Measurements from ENCODE around the gene CLEC16A. TPM values are rescaled to one million over a fixed set of nuclear protein-coding genes. Genes with fewer than 3 reads are reported as not detected.
A peak's percentile ranks its signal among the peaks of the same experiment; 100 is the strongest.

The CLEC16A gene
- total and polyA plus RNA-seq, 2 donors (not counting 1 experiment from before 2014, with no cell fraction given), result 21.9 to 79.5 TPM

DNA sequence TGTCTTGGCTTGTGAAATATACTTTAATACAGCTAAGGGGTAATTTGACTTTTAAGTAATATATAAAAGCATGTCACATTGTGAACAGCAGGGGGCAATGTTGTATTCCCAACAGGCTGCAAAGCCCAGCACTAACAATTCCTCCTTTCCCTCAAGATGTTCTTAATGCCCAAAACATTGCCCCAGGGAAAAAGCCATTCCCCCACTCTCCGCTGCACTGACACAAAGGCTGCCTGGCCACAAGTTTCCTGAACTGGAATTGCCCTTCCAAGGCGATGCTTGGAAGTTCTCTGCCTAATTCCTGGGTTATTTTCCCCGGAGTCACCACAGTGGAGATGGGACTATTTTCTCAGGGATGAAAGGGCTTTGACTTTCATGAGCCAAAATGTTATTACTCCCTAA, 27.2 kb downstream of the CLEC16A start:
- CTCF ChIA-PET, result interaction anchor here (0.6 to 6.5 kb wide), 43 partner anchors 9 to 800 kb away, joined by 3 to 50 read pairs (median 4); partner anchors contain the start of genes SOCS1 and TXNDC11
- no peak overlapping the region for H3K4me2 ChIP-seq (replicated peaks; ENCODE audit: low read depth, low read length, poor library complexity, severe bottlenecking)

DNA sequence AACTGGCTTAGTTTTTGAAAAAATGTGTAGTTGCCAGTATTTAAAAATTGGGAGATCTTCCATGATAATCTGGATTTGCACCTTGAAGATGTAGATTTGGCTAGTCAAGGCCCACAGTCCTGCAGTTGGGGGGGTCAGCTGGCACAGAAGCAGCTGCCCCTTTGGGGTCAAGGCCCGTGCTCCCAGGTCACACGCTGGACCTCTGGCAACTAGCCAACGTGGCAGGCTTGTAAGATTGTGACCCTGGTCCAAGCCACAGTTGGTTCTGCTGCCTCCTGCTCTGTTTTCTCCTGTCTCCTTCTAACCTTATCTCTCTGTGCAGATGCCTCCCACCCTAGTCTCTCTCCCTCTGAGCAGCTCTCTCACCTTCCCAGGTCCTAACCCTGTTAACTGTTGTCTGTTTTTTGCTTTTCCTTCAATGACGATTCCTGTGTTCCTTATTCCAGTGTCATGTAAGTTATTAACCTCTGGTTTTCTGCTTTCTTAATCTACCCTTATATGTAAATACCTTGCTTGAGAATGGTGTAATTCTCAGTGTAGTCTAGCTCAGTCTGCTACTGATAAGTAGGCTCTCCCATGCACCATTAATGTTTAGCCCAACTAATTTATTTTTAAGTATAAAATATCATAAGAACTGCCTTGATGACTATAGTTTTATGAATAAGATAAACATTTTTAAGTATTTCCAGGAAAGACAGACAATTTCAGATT, 27.9 kb downstream of the CLEC16A start:
- Mint-ChIP-seq H3K4me1 (peaks cover under 1% of the 10 kb centered on the region), H3K4me3 (no peak overlapping the region), H3K9me3 (ENCODE audit: insufficient read depth) (no peaks in the 10 kb centered on the region), H3K27ac (no peak overlapping the region), H3K27me3 (no peaks in the 10 kb centered on the region)
- DNase-seq (no peak), ATAC-seq (ENCODE audit: low read depth) (no peak)
- H3K79me2 ChIP-seq (ENCODE audit: control insufficient read depth, insufficient read depth, low read length), result peaks cover 15% of the 10 kb centered on the region
- no peak overlapping the region for H2AFZ ChIP-seq (ENCODE audit: insufficient read depth, low read depth, low read length, poor library complexity, severe bottlenecking)
- WGBS (ENCODE audit: insufficient coverage), result 62% methylated on average over 3 of the region's 4 CpGs
- CTCF ChIA-PET, result interaction anchor here (0.5 to 6.5 kb wide), 18 partner anchors 8 to 1086 kb away, joined by 3 to 50 read pairs (median 6); partner anchors contain the start of gene SOCS1
- no peaks in the 10 kb centered on the region for H3K9me3 ChIP-seq (ENCODE audit: control extremely low read depth in 1 of 3, control insufficient read depth in 2 of 3, insufficient read depth in 1 of 3, low read length in 2 of 3)
- intact Hi-C loops (cut with micrococcal nuclease), result no loop called here
- H3K27me3 ChIP-seq (replicated peaks in 1 of 4; ENCODE audit: control extremely low read depth in 1 of 4, control insufficient read depth in 3 of 4, insufficient read depth in 4 of 4, low read length in 3 of 4), result no peaks in the 10 kb centered on the region
- H3K4me3 ChIP-seq (ENCODE audit: control extremely low read depth in 1 of 5, extremely low read depth in 1 of 5, insufficient read depth in 1 of 5, low read depth in 2 of 5, low read length in 4 of 5), result no peak overlapping the region
- H3K9ac ChIP-seq (ENCODE audit: low read length), result no peak overlapping the region
- no peaks in the 10 kb centered on the region for H3K4me1 ChIP-seq (ENCODE audit: control insufficient read depth in 2 of 2, insufficient read depth in 2 of 2, low read length in 2 of 2)
- POLR2A ChIA-PET, result no interaction called here
- no peak overlapping the region for H3K4me2 ChIP-seq (replicated peaks; ENCODE audit: low read depth, low read length, poor library complexity, severe bottlenecking)
- peaks cover 1 to 69% of the 10 kb centered on the region in 2 experiments for H3K36me3 ChIP-seq (replicated peaks in 1 of 2; ENCODE audit: control extremely low read depth in 1 of 2, control insufficient read depth in 1 of 2, extremely low read depth in 1 of 2, insufficient read depth in 2 of 2, low read length in 1 of 2)
- peaks cover 7% of the 10 kb centered on the region for H4K20me1 ChIP-seq (ENCODE audit: control insufficient read depth, insufficient read depth, low read length, poor library complexity, severe bottlenecking)
- TF ChIP-seq, protein P1, sequence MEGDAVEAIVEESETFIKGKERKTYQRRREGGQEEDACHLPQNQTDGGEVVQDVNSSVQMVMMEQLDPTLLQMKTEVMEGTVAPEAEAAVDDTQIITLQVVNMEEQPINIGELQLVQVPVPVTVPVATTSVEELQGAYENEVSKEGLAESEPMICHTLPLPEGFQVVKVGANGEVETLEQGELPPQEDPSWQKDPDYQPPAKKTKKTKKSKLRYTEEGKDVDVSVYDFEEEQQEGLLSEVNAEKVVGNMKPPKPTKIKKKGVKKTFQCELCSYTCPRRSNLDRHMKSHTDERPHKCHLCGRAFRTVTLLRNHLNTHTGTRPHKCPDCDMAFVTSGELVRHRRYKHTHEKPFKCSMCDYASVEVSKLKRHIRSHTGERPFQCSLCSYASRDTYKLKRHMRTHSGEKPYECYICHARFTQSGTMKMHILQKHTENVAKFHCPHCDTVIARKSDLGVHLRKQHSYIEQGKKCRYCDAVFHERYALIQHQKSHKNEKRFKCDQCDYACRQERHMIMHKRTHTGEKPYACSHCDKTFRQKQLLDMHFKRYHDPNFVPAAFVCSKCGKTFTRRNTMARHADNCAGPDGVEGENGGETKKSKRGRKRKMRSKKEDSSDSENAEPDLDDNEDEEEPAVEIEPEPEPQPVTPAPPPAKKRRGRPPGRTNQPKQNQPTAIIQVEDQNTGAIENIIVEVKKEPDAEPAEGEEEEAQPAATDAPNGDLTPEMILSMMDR (IDR thresholded peaks at IDR 0.05), result no peak
- H3K27ac ChIP-seq (ENCODE audit: low read length in 2 of 2), result no peak overlapping the region

More for the DNA sequence above, 27.2 kb downstream of the CLEC16A start:
- DNase-seq (peak; percentile 64), ATAC-seq (ENCODE audit: low read depth) (peak; percentile 39)
- H3K4me3 Mint-ChIP-seq, result no peak overlapping the region
- 100% methylated on average over 2 of the region's 3 CpGs for WGBS (ENCODE audit: insufficient coverage)
- peaks cover 15% of the 10 kb centered on the region for H3K79me2 ChIP-seq (ENCODE audit: control insufficient read depth, insufficient read depth, low read length)
- no peak overlapping the region for H3K9ac ChIP-seq (ENCODE audit: low read length)
- no peaks in the 10 kb centered on the region for H3K9me3 ChIP-seq (ENCODE audit: control extremely low read depth in 1 of 3, control insufficient read depth in 2 of 3, insufficient read depth in 1 of 3, low read length in 2 of 3)
- H3K36me3 ChIP-seq (replicated peaks in 1 of 2; ENCODE audit: control extremely low read depth in 1 of 2, control insufficient read depth in 1 of 2, extremely low read depth in 1 of 2, insufficient read depth in 2 of 2, low read length in 1 of 2), result peaks cover 1 to 70% of the 10 kb centered on the region in 2 experiments
- H3K9me3 Mint-ChIP-seq (ENCODE audit: insufficient read depth), result no peaks in the 10 kb centered on the region
- POLR2A ChIA-PET, result interaction anchor here (0.5 to 1.2 kb wide), 2 partner anchors 185 to 284 kb away, joined by 3 read pairs; no protein-coding TSS in a partner anchor
- no peak overlapping the region for H3K4me3 ChIP-seq (ENCODE audit: control extremely low read depth in 1 of 5, extremely low read depth in 1 of 5, insufficient read depth in 1 of 5, low read depth in 2 of 5, low read length in 4 of 5)
- intact Hi-C loops (cut with micrococcal nuclease), result loop anchor here (1.0 kb wide), 2 partner anchors 10 to 385 kb away; no protein-coding TSS in a partner anchor
- H3K27ac Mint-ChIP-seq, result no peak overlapping the region
- no peaks in the 10 kb centered on the region for H3K27me3 ChIP-seq (replicated peaks in 1 of 4; ENCODE audit: control extremely low read depth in 1 of 4, control insufficient read depth in 3 of 4, insufficient read depth in 4 of 4, low read length in 3 of 4)
- H3K4me1 Mint-ChIP-seq, result peaks cover 6% of the 10 kb centered on the region
- no peak overlapping the region for H3K27ac ChIP-seq (ENCODE audit: low read length in 2 of 2)
- H4K20me1 ChIP-seq (ENCODE audit: control insufficient read depth, insufficient read depth, low read length, poor library complexity, severe bottlenecking), result peaks cover 7% of the 10 kb centered on the region
- H2AFZ ChIP-seq (ENCODE audit: insufficient read depth, low read depth, low read length, poor library complexity, severe bottlenecking), result no peak overlapping the region
- no peaks in the 10 kb centered on the region for H3K27me3 Mint-ChIP-seq
- H3K4me1 ChIP-seq (ENCODE audit: control insufficient read depth in 2 of 2, insufficient read depth in 2 of 2, low read length in 2 of 2), result no peaks in the 10 kb centered on the region
- TF ChIP-seq EZH2 (IDR thresholded peaks at IDR 0.05; ENCODE audit: borderline replicate concordance, insufficient read depth, low read depth, low read length, poor library complexity, severe bottlenecking), result no peak
- TF ChIP-seq, protein P1 (IDR thresholded peaks at IDR 0.05), result peak; percentile 89
